AG09309 (cell line): ENCODE measurements around the gene THRA.

Source experiments
- DNase-seq: peaks from one replicate; pipeline ENCODE4 v3.0.0-alpha.2; 2010; ENCODE audit warnings: low read depth
- H3K4me3 ChIP-seq: 2 replicates; pipeline ENCODE4 v1.5.1; 2011; ENCODE audit warnings: mild to moderate bottlenecking, low read depth, low read length, moderate library complexity; ENCODE audit not compliant: control insufficient read depth
- CTCF ChIP-seq: IDR thresholded peaks from 2 replicates; pipeline ENCODE4 v1.5.1; 2011; ENCODE audit warnings: mild to moderate bottlenecking, low read depth, low read length, inconsistent platforms; ENCODE audit not compliant: insufficient read depth, control insufficient read depth; ENCODE audit errors: missing control alignments

THRA gene

GRCh38 chr17:40103071-40103661 is 40.4 kb downstream of the THRA start:
- H3K4me3 ChIP-seq, result no peak overlapping the region

GRCh38 chr17:40103688-40104087 is 40.9 kb downstream of the THRA start:
- DNase-seq, result no peak
- TF ChIP-seq CTCF, result no peak
- no peak overlapping the region for H3K4me3 ChIP-seq

More at GRCh38 chr17:40103071-40103661, 40.4 kb downstream of the THRA start:
- TF ChIP-seq CTCF, result no peak
- no peak for DNase-seq

GRCh38 chr17:40104594-40105486 is 42.1 kb downstream of the THRA start:
- no peak for TF ChIP-seq CTCF

GRCh38 chr17:40105861-40106759 is 43.3 kb downstream of the THRA start:
- no peak for DNase-seq
- no peak overlapping the region for H3K4me3 ChIP-seq
- no peak for TF ChIP-seq CTCF

More at GRCh38 chr17:40104594-40105486, 42.1 kb downstream of the THRA start:
- no peak overlapping the region for H3K4me3 ChIP-seq
- no peak for DNase-seq

- no peak overlapping the region for H3K4me3 ChIP-seq
- TF ChIP-seq CTCF, result no peak
- DNase-seq, result no peak
Measured at GRCh38 chr17:40106760-40107521, 44.2 kb downstream of the THRA start.
